Colonic mucosa (tissue), 4 donors: Measurements from ENCODE around the gene NKX6-2. TPM values are rescaled to one million over a fixed set of nuclear protein-coding genes. Genes with fewer than 3 reads are reported as not detected.

Source experiments
- DNase-seq: peaks from one replicate; pipeline ENCODE4 v3.0.0-alpha.2; 2020
- H3K27ac ChIP-seq: fragments of 200-600 bp; one replicate; pipeline ENCODE4 v1.8.0; 2021
- H3K27me3 ChIP-seq: fragments of 200-600 bp; one replicate; pipeline ENCODE4 v1.8.0; 2021
- H3K36me3 ChIP-seq: fragments of 200-600 bp; one replicate; pipeline ENCODE4 v1.8.0; 2021
- H3K4me1 ChIP-seq: fragments of 200-600 bp; one replicate; pipeline ENCODE4 v1.8.0; 2021; ENCODE audit warnings: mild to moderate bottlenecking
- H3K4me3 ChIP-seq: fragments of 200-600 bp; one replicate; pipeline ENCODE4 v1.8.0; 2021
- H3K9ac ChIP-seq, 2 donors: one replicate each; pipeline ENCODE4 v1.7.0; 2013; ENCODE audit warnings: control low read depth in 2 of 2, low read depth in 2 of 2, low read length in 2 of 2
- H3K9me3 ChIP-seq: fragments of 200-600 bp; one replicate; pipeline ENCODE4 v1.8.0; 2021
- CTCF ChIP-seq: fragments of 200-600 bp; IDR thresholded peaks from one replicate; pipeline ENCODE4 v1.8.0; 2022; ENCODE audit warnings: antibody characterized with exemption, mild to moderate bottlenecking
- intact Hi-C: fragments of 100-400 bp; cut with DNase I; formaldehyde crosslinking; loops from one replicate; pipeline ENCODE4 v1.14.1; 2022
- total RNA-seq, 2 donors: library from RNA; stranded (reverse); fragmentation: NEBNext Ultra II Directional in 1 of 2; extraction: Animal tissue kit (Norgen Biotek cat#: 25700) in 1 of 2; gene quantifications; one replicate each; pipeline ENCODE4 v1.2.1, GENCODE V29; 2021
- donor health status: healthy.
- donor health status: DM: no; HTN: no; CAD: no.
- donor health status: DM: no; HTN: no; CAD: no.

NKX6-2 gene
- total RNA-seq, 2 donors from 2014 or later, result not detected

GRCh38 chr10:132788831-132789219 is 2.9 kb upstream of the NKX6-2 start:
- Histone ChIP-seq H3K4me3 (no peak overlapping the region), H3K27me3 (peaks cover 61% of the 10 kb centered on the region), H3K9ac (no peak overlapping the region), H3K27ac (no peak overlapping the region), H3K4me1 (peaks cover 12% of the 10 kb centered on the region), H3K36me3 (no peaks in the 10 kb centered on the region), H3K9me3 (no peaks in the 10 kb centered on the region)
- intact Hi-C loops, result loop anchor here (1.0 kb wide), 1 partner anchor 135 kb away; no protein-coding TSS in a partner anchor
- TF ChIP-seq CTCF, result no peak
- DNase-seq, result no peak

GRCh38 chr10:132788180-132788830 is 2.4 kb upstream of the NKX6-2 start:
- intact Hi-C loops, result loop anchor here (1.0 kb wide), 1 partner anchor 134 kb away; no protein-coding TSS in a partner anchor
- peaks cover 12% of the 10 kb centered on the region for H3K4me1 ChIP-seq
- H3K9me3 ChIP-seq, result no peaks in the 10 kb centered on the region
- H3K36me3 ChIP-seq, result no peaks in the 10 kb centered on the region
- DNase-seq, result no peak
- no peak overlapping the region for H3K4me3 ChIP-seq
- no peak overlapping the region for H3K9ac ChIP-seq
- peak; percentile 17 for TF ChIP-seq CTCF
- H3K27me3 ChIP-seq, result peaks cover 63% of the 10 kb centered on the region
- no peak overlapping the region for H3K27ac ChIP-seq

GRCh38 chr10:132787495-132788179 is 1.7 kb upstream of the NKX6-2 start:
- TF ChIP-seq CTCF, result no peak
- H3K36me3 ChIP-seq, result no peaks in the 10 kb centered on the region
- H3K27me3 ChIP-seq, result peaks cover 63% of the 10 kb centered on the region
- no peaks in the 10 kb centered on the region for H3K9me3 ChIP-seq
- H3K9ac ChIP-seq, result no peak overlapping the region
- intact Hi-C loops, result loop anchor here (1.0 kb wide), 1 partner anchor 133 kb away; no protein-coding TSS in a partner anchor
- H3K4me3 ChIP-seq, result peak overlapping the region; percentile 9
- peaks cover 12% of the 10 kb centered on the region for H3K4me1 ChIP-seq
- no peak overlapping the region for H3K27ac ChIP-seq
- no peak for DNase-seq

GRCh38 chr10:132786884-132787494 is 1.0 kb upstream of the NKX6-2 start:
- Histone ChIP-seq H3K36me3 (no peaks in the 10 kb centered on the region), H3K4me1 (peaks cover 12% of the 10 kb centered on the region), H3K27me3 (peaks cover 63% of the 10 kb centered on the region), H3K9me3 (no peaks in the 10 kb centered on the region), H3K4me3 (peak overlapping the region; percentile 9), H3K9ac (no peak overlapping the region), H3K27ac (no peak overlapping the region)
- no peak for TF ChIP-seq CTCF
- intact Hi-C loops, result no loop called here
- no peak for DNase-seq

GRCh38 chr10:132786476-132786883 is 533 bp upstream of the NKX6-2 start:
- H3K36me3 ChIP-seq, result no peaks in the 10 kb centered on the region
- no peak for DNase-seq
- H3K4me3 ChIP-seq, result peak overlapping the region; percentile 9
- H3K4me1 ChIP-seq, result peaks cover 12% of the 10 kb centered on the region
- H3K9ac ChIP-seq, result no peak overlapping the region
- no peak for TF ChIP-seq CTCF
- H3K27ac ChIP-seq, result no peak overlapping the region
- H3K9me3 ChIP-seq, result no peaks in the 10 kb centered on the region
- H3K27me3 ChIP-seq, result peaks cover 63% of the 10 kb centered on the region
- intact Hi-C loops, result no loop called here
